Ascending aorta (tissue), 2 donors: ENCODE results near the gene C4orf46. TPM values are rescaled to one million over a fixed set of nuclear protein-coding genes. Genes with fewer than 3 reads are reported as not detected.
"Not testable (repeated sequence)": the region's sequence is repeated elsewhere in the genome, so short reads cannot be mapped to it uniquely, and the experiment has no call there.

Experiments used
- DNase-seq, 2 donors: peaks; one replicate each; pipeline ENCODE4 v3.0.0-alpha.2; 2019; ENCODE audit warnings: low spot score in 2 of 2
- H3K27ac ChIP-seq, 2 donors: fragments of 200-600 bp; sonication (generic); one replicate each; pipeline ENCODE4 v1.5.1; 2016 to 2017; ENCODE audit warnings: mild to moderate bottlenecking in 1 of 2
- H3K27me3 ChIP-seq: fragments of 200-600 bp; sonication (generic); one replicate; pipeline ENCODE4 v1.5.1; 2017
- H3K36me3 ChIP-seq, 2 donors: fragments of 200-600 bp; sonication (generic); one replicate each; pipeline ENCODE4 v1.5.1; 2016
- H3K4me1 ChIP-seq, 2 donors: fragments of 200-600 bp; sonication (generic); one replicate each; pipeline ENCODE4 v1.5.1; 2016 to 2017; ENCODE audit warnings: mild to moderate bottlenecking in 1 of 2
- H3K4me3 ChIP-seq, 2 donors: fragments of 200-600 bp; sonication (generic); one replicate each; pipeline ENCODE4 v1.5.1; 2016 to 2017; ENCODE audit warnings: mild to moderate bottlenecking in 1 of 2
- H3K9me3 ChIP-seq, 2 donors: fragments of 200-600 bp; sonication (generic); one replicate each; pipeline ENCODE4 v1.5.1; 2016
- intact Hi-C: fragments of 100-400 bp; cut with DNase I; formaldehyde crosslinking; loops from one replicate; pipeline ENCODE4 v1.15.1; 2023
- total RNA-seq: library from RNA; depleted of rRNA; stranded (reverse); fragments of >200 nt; gene quantifications from one replicate; pipeline ENCODE4 v1.1.0, GENCODE V29; 2016
- TF ChIP-seq, protein P1 (sequence below), 3 experiments: fragments of 200-600 bp in 2 of 3; fragments of 450-650 bp in 1 of 3; sonication (generic) in 2 of 3; IDR thresholded peaks; one replicate each; pipeline ENCODE4 v1.5.1; 2016 to 2019; ENCODE audit warnings: antibody characterized with exemption in 3 of 3, mild to moderate bottlenecking in 1 of 3, moderate library complexity in 1 of 3

Gene C4orf46
- total RNA-seq: 0.75 TPM

DNA sequence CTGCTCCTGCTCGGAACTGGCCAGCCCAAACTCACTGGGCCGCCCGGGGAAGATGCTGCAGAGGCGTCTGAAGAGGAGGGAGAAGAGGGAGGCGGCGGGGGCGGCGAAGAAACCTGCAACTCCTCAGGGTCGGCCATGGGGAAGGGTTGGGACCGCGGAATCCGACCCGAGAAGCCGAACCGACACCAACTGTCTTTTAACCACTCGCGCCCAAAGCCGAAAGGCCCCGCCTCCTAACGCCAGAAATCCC lies at the start of gene C4orf46:
Gene C4orf46, minus strand, starts transcription at position 223 of the 250 bp plus-strand sequence. Its CDS starts 86 bp downstream, at position 137.
- Histone ChIP-seq H3K9me3 (no peaks in the 10 kb centered on the region), H3K4me3 (peak within 1 kb of the TSS; percentile 69 to 87), H3K27me3 (no peaks in the 10 kb centered on the region), H3K4me1 (peaks cover 0 to 12% of the 10 kb centered on the region in 2 donors), H3K27ac (peak within 1 kb of the TSS; percentile 96 to 98), H3K36me3 (no peaks in the 10 kb centered on the region)
- intact Hi-C loops: loop anchor here (2.0 to 5.0 kb wide), 7 partner anchors 47 to 1449 kb away; partner anchors contain the start of genes GASK1B, GRIA2, PPID and RAPGEF2
- no peak for DNase-seq
- TF ChIP-seq, protein P1, sequence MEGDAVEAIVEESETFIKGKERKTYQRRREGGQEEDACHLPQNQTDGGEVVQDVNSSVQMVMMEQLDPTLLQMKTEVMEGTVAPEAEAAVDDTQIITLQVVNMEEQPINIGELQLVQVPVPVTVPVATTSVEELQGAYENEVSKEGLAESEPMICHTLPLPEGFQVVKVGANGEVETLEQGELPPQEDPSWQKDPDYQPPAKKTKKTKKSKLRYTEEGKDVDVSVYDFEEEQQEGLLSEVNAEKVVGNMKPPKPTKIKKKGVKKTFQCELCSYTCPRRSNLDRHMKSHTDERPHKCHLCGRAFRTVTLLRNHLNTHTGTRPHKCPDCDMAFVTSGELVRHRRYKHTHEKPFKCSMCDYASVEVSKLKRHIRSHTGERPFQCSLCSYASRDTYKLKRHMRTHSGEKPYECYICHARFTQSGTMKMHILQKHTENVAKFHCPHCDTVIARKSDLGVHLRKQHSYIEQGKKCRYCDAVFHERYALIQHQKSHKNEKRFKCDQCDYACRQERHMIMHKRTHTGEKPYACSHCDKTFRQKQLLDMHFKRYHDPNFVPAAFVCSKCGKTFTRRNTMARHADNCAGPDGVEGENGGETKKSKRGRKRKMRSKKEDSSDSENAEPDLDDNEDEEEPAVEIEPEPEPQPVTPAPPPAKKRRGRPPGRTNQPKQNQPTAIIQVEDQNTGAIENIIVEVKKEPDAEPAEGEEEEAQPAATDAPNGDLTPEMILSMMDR (IDR thresholded peaks at IDR 0.05): no peak

DNA sequence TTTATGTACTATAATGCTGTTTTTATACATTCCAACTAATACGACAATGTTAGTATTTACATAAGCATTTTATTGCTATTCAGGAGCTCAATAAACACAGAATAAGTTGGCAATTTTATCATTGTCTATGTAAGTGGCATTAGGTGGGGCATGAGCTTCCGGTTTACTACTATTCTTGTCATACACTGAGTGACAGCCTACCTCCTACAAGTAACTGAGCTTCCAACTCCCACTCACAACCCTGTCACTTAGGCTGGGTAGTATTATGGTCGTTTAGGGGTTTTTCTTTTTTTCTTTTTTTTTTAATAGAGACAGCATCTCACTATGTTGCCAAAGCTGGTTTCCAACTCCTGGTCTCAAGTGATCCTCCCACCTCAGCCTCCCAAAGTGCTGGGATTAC lies 44.1 kb upstream of the C4orf46 start:
- Histone ChIP-seq H3K9me3 (no peaks in the 10 kb centered on the region), H3K36me3 (peaks cover 64 to 72% of the 10 kb centered on the region in 2 donors)
- DNase-seq: no peak

DNA sequence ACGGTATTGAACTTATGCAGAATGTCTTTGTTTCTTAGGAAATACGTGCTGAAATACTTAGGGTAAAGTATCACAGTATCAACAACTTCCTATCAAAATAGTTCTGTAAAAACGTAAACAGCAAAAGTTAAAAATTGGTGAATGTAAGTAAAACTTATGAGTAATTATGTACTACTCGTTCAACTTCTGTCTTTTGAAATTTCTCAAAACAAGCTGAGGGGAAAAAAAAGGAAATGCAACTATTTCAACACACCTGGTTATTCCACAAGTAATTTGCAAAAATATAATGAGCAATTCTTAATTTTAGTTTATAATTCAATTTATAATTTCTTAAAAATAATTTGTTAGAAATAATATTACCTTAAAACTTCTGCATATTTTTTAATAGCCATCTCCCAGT lies 43.2 kb upstream of the C4orf46 start:
- no peaks in the 10 kb centered on the region for H3K9me3 ChIP-seq
- TF ChIP-seq, protein P1 (IDR thresholded peaks at IDR 0.05): no peak
- H3K27me3 ChIP-seq: no peaks in the 10 kb centered on the region
- H3K27ac ChIP-seq: no peak overlapping the region
- peaks cover 59 to 79% of the 10 kb centered on the region in 2 donors for H3K36me3 ChIP-seq
- intact Hi-C loops: no loop called here
- no peaks in the 10 kb centered on the region for H3K4me1 ChIP-seq
- H3K4me3 ChIP-seq: no peak overlapping the region
- no peak for DNase-seq

More for the DNA sequence above, 44.1 kb upstream of the C4orf46 start:
- H3K27ac ChIP-seq: no peak overlapping the region
- H3K4me3 ChIP-seq: no peak overlapping the region
- intact Hi-C loops: no loop called here
- no peaks in the 10 kb centered on the region for H3K27me3 ChIP-seq
- TF ChIP-seq, protein P1 (IDR thresholded peaks at IDR 0.05): no peak
- no peaks in the 10 kb centered on the region for H3K4me1 ChIP-seq

DNA sequence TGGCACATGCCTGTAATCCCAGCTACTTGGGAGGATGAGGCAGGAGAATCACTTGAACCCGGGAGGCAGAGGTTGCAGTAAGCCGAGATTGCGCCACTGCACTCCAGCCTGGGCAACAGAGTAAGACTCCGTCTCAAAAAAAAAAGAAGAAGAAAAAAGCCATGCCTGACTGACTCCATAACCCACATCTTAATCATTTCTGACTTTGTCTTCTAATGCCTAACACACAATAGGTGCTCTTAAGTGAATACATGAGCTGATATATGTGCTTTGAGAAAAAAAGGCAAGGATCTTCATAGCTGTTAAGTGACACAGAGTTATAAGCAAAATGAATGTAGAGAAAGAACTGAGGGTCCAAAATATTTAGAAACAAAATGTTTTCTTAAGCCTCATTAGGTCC lies 40.9 kb upstream of the C4orf46 start:
- H3K4me1 ChIP-seq, H3K4me3 ChIP-seq, intact Hi-C loops, H3K27me3 ChIP-seq, DNase-seq, H3K27ac ChIP-seq, H3K9me3 ChIP-seq: not testable (repeated sequence)
- peaks cover 46 to 82% of the 10 kb centered on the region in 2 donors for H3K36me3 ChIP-seq

DNA sequence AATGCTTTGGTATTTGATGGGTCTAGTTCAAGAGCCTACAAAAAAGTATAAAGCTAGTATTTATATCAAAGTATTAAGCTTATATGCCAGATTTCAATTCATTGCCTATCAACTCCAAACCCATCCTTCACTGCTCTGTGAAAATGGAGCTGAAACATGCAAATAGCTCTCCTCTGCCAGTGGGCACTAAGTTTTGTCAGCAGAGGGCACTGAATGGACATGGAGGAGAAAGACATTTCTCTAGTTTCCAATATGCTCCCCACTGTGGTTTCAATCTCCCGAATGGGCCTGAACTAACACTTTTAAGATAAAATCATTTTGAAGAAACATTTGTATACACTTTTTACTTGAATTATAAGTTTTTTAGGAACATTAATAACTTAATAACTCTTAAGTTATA lies 39.1 kb upstream of the C4orf46 start:
- no peaks in the 10 kb centered on the region for H3K9me3 ChIP-seq
- no peak for DNase-seq
- no peaks in the 10 kb centered on the region for H3K4me1 ChIP-seq
- H3K36me3 ChIP-seq: peaks cover 37 to 81% of the 10 kb centered on the region in 2 donors
- H3K27me3 ChIP-seq: no peaks in the 10 kb centered on the region
- H3K4me3 ChIP-seq: no peak overlapping the region
- TF ChIP-seq, protein P1 (IDR thresholded peaks at IDR 0.05): peak in 2 of 3 experiments; percentile 11 to 28
- peak overlapping the region in 1 of 2 donors; percentile 38 for H3K27ac ChIP-seq
- intact Hi-C loops: no loop called here

DNA sequence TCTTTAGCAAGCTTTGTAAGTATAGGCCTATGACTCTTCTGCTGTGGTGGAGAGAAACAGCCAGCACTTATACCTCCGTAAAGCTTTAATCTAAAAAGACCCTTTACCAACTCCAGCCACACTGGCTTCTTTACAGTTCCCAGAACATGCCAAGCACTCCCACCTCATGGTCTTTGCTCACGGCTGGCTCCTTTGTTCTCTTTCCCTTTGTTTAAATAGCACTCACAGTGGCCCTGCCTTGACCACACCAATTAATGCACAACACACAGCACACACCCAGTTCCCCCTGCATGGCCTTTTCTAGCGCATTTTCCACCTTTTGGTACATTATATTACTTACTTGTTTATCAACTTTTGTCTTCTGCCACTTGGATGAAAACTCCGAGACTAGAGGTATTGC lies 32.6 kb upstream of the C4orf46 start:
- H3K4me3 ChIP-seq: no peak overlapping the region
- H3K27ac ChIP-seq: no peak overlapping the region
- TF ChIP-seq, protein P1 (IDR thresholded peaks at IDR 0.05): no peak
- DNase-seq: no peak
- H3K27me3 ChIP-seq: no peaks in the 10 kb centered on the region
- no peaks in the 10 kb centered on the region for H3K4me1 ChIP-seq
- intact Hi-C loops: no loop called here
- H3K36me3 ChIP-seq: peaks cover 12 to 52% of the 10 kb centered on the region in 2 donors
- H3K9me3 ChIP-seq: no peaks in the 10 kb centered on the region
